Naive B cell (primary cell): ENCODE results near the gene RAET1G. TPM values are rescaled to one million over a fixed set of nuclear protein-coding genes. Genes with fewer than 3 reads are reported as not detected.
"Not testable (repeated sequence)": the region's sequence is repeated elsewhere in the genome, so short reads cannot be mapped to it uniquely, and the experiment has no call there.

Experiments
- ATAC-seq, 2 donors: fragments of 150-1000 bp; cut with Tn5 transposase; 2 replicates each; pipeline ENCODE4 v1.10.0; 2021; ENCODE audit warnings: low read depth in 2 of 2, mild to moderate bottlenecking in 2 of 2, moderate library complexity in 2 of 2
- DNase-seq: peaks from one replicate; pipeline ENCODE4 v3.0.0; 2022
- H3K27ac Mint-ChIP-seq, 6 donors: one replicate each; pipeline ENCODE4 v1.8.0; 2020 to 2022; ENCODE audit warnings: mild to moderate bottlenecking in 6 of 6, mixed read lengths in 6 of 6, moderate library complexity in 5 of 6, inconsistent platforms in 2 of 6
- H3K27me3 Mint-ChIP-seq, 3 donors: one replicate each; pipeline ENCODE4 v1.8.0; 2021 to 2022; ENCODE audit warnings: mixed read lengths in 3 of 3, mild to moderate bottlenecking in 1 of 3
- H3K36me3 Mint-ChIP-seq, 2 donors: one replicate each; pipeline ENCODE4 v1.8.0; 2020 to 2022; ENCODE audit warnings: mixed read lengths in 2 of 2, inconsistent platforms in 1 of 2, mild to moderate bottlenecking in 1 of 2
- H3K4me1 Mint-ChIP-seq, 3 donors: one replicate each; pipeline ENCODE4 v1.8.0; 2020 to 2022; ENCODE audit warnings: mixed read lengths in 3 of 3, inconsistent platforms in 1 of 3, mild to moderate bottlenecking in 1 of 3, moderate library complexity in 1 of 3
- H3K4me3 Mint-ChIP-seq, 8 donors: one replicate each; pipeline ENCODE4 v1.8.0; 2020 to 2022; ENCODE audit warnings: mild to moderate bottlenecking in 8 of 8, mixed read lengths in 8 of 8, moderate library complexity in 8 of 8, inconsistent platforms in 2 of 8
- H3K9me3 Mint-ChIP-seq, 7 donors: one replicate each; pipeline ENCODE4 v1.8.0; 2020 to 2022; ENCODE audit warnings: mixed read lengths in 7 of 7, mild to moderate bottlenecking in 5 of 7, inconsistent platforms in 2 of 7, moderate library complexity in 1 of 7
- polyA plus RNA-seq, 6 donors: library from polyadenylated mRNA; unstranded; fragments of 300-500 nt; fragmentation: Illumina TruSeq; gene quantifications; one replicate each; pipeline ENCODE4 v1.2.3, GENCODE V29; 2021; ENCODE audit warnings: low read depth in 6 of 6

The RAET1G gene
- polyA plus RNA-seq, 6 donors from 2014 or later: not detected

DNA sequence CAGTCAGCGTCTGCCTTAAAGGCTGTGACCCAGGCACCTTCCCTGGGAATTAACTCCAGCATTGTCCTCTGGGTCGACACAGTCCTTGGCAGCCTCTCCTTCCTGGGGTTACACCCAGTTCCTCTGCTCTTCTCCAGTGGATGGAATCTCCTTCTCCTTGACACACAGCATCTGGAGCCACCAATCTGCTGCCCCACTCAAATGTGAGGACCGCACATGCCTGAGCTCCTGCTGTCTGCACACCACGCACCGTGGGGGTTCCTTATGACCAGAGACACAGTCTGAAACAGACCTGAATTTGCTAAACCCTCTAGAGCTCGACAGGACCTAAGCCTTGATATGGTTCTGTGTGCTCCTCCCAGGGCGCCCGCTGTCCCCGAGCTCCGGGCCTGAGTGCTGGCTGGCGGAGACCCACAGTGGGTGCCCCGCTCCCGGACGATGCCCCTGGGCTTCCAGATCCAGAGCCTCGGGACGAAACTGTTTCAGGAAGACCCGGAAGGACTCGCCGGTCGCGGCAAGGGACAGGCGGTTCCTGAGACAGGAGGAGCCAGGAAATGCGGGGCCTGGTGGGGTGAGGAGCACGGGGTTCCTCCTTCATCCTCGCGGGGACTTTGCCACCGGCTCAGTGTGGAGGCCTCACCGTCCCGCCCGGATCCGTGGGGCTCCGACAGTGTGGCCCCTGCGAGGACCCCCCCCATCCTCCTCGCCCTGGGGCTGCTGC lies 2.5 kb upstream of the RAET1G start:
- peak overlapping the region in 3 of 8 donors; percentile 28 to 68 (median 41) for H3K4me3 Mint-ChIP-seq
- H3K4me1 Mint-ChIP-seq: peaks cover 18 to 30% (median 24%) of the 10 kb centered on the region in 3 donors
- DNase-seq (no peak), ATAC-seq (no peak)
- H3K27ac Mint-ChIP-seq: no peak overlapping the region
- peaks cover 0 to 21% (median 5%) of the 10 kb centered on the region in 7 donors for H3K9me3 Mint-ChIP-seq
- H3K36me3 Mint-ChIP-seq: peaks cover 0 to 18% of the 10 kb centered on the region in 2 donors
- peaks cover 81 to 99% (median 97%) of the 10 kb centered on the region in 3 donors for H3K27me3 Mint-ChIP-seq

- peak overlapping the region in 3 of 8 donors; percentile 23 to 72 (median 68) for H3K4me3 Mint-ChIP-seq
- H3K27me3 Mint-ChIP-seq: peaks cover 80 to 99% (median 97%) of the 10 kb centered on the region in 3 donors
- ATAC-seq (no peak), DNase-seq (no peak)
- H3K4me1 Mint-ChIP-seq: peaks cover 18 to 30% (median 24%) of the 10 kb centered on the region in 3 donors
- H3K27ac Mint-ChIP-seq: no peak overlapping the region
- peaks cover 0 to 21% (median 5%) of the 10 kb centered on the region in 7 donors for H3K9me3 Mint-ChIP-seq
- H3K36me3 Mint-ChIP-seq: peaks cover 0 to 18% of the 10 kb centered on the region in 2 donors
Observed at GRCh38 chr6:149924933-149925252, 2.0 kb upstream of the RAET1G start.

GRCh38 chr6:149924206-149924932 lies 1.4 kb upstream of the RAET1G start:
- peaks cover 77 to 99% (median 97%) of the 10 kb centered on the region in 3 donors for H3K27me3 Mint-ChIP-seq
- H3K9me3 Mint-ChIP-seq: peaks cover 0 to 21% (median 5%) of the 10 kb centered on the region in 7 donors
- no peak for ATAC-seq
- DNase-seq: no peak
- H3K4me3 Mint-ChIP-seq: peak overlapping the region in 5 of 8 donors; percentile 72 to 92 (median 88)
- no peak overlapping the region for H3K27ac Mint-ChIP-seq
- peaks cover 18 to 30% (median 24%) of the 10 kb centered on the region in 3 donors for H3K4me1 Mint-ChIP-seq
- peaks cover 0 to 18% of the 10 kb centered on the region in 2 donors for H3K36me3 Mint-ChIP-seq

GRCh38 chr6:149923327-149923986 lies 536 bp upstream of the RAET1G start:
- ATAC-seq (peak; percentile 2 to 7), DNase-seq (no peak)
- Mint-ChIP-seq H3K9me3 (peaks cover 0 to 21% (median 5%) of the 10 kb centered on the region in 7 donors), H3K27me3 (peaks cover 77 to 99% (median 97%) of the 10 kb centered on the region in 3 donors), H3K36me3 (peaks cover 0 to 18% of the 10 kb centered on the region in 2 donors), H3K4me1 (peaks cover 18 to 30% (median 24%) of the 10 kb centered on the region in 3 donors), H3K27ac (peak overlapping the region in 3 of 6 donors; percentile 28 to 74 (median 63)), H3K4me3 (peak overlapping the region; percentile 53 to 92 (median 87))

DNA sequence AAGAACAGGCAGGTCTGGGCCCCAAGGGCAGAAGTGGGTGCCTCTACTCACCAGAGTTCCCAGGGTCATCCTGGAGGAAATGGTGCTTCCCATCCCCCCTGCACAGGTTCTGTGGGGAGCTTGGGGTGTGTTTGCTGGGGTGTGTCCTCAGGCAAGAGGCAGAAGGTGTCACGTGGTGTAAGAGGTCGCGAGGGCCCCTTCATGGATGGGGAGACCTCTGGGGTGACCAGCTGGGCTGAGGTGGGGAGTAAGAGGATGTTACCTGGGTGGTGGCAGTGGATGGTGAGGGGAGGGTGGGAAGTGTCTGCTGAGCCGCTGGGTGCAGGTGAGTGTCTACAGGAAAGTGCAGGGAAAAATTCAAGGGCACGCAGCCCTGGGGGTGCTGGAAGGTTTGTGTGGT lies 830 bp downstream of the RAET1G start:
- DNase-seq, H3K27ac Mint-ChIP-seq, ATAC-seq: not testable (repeated sequence)
- peak overlapping the region in 7 of 8 donors; percentile 13 to 88 (median 78) for H3K4me3 Mint-ChIP-seq
- peaks cover 0 to 18% of the 10 kb centered on the region in 2 donors for H3K36me3 Mint-ChIP-seq
- peaks cover 0 to 12% (median 5%) of the 10 kb centered on the region in 7 donors for H3K9me3 Mint-ChIP-seq
- peaks cover 18 to 30% (median 24%) of the 10 kb centered on the region in 3 donors for H3K4me1 Mint-ChIP-seq
- peaks cover 64 to 94% (median 92%) of the 10 kb centered on the region in 3 donors for H3K27me3 Mint-ChIP-seq

- H3K27me3 Mint-ChIP-seq: peaks cover 60 to 94% (median 94%) of the 10 kb centered on the region in 3 donors
- ATAC-seq: no peak
- H3K36me3 Mint-ChIP-seq: peaks cover 0 to 15% of the 10 kb centered on the region in 2 donors
- peaks cover 0 to 12% (median 5%) of the 10 kb centered on the region in 7 donors for H3K9me3 Mint-ChIP-seq
- H3K4me3 Mint-ChIP-seq: peak overlapping the region in 3 of 8 donors; percentile 5 to 80 (median 59)
- H3K4me1 Mint-ChIP-seq: peaks cover 15 to 29% (median 22%) of the 10 kb centered on the region in 3 donors
- H3K27ac Mint-ChIP-seq: no peak overlapping the region
- no peak for DNase-seq
Observed at GRCh38 chr6:149921361-149921760, 1.6 kb downstream of the RAET1G start.

- peaks cover 0 to 11% of the 10 kb centered on the region in 2 donors for H3K36me3 Mint-ChIP-seq
- peaks cover 0 to 10% (median 4%) of the 10 kb centered on the region in 7 donors for H3K9me3 Mint-ChIP-seq
- no peak for ATAC-seq
- peaks cover 11 to 24% (median 20%) of the 10 kb centered on the region in 3 donors for H3K4me1 Mint-ChIP-seq
- H3K27me3 Mint-ChIP-seq: peaks cover 56 to 81% (median 79%) of the 10 kb centered on the region in 3 donors
- no peak for DNase-seq
- no peak overlapping the region for H3K4me3 Mint-ChIP-seq
- no peak overlapping the region for H3K27ac Mint-ChIP-seq
Observed at GRCh38 chr6:149919834-149920225, 3.1 kb downstream of the RAET1G start.

GRCh38 chr6:149919126-149919833 lies 3.6 kb downstream of the RAET1G start:
- DNase-seq, H3K9me3 Mint-ChIP-seq, ATAC-seq, H3K27ac Mint-ChIP-seq, H3K4me3 Mint-ChIP-seq: not testable (repeated sequence)
- Mint-ChIP-seq H3K4me1 (peaks cover 11 to 22% (median 20%) of the 10 kb centered on the region in 3 donors), H3K27me3 (peaks cover 56 to 79% (median 78%) of the 10 kb centered on the region in 3 donors), H3K36me3 (peaks cover 0 to 11% of the 10 kb centered on the region in 2 donors)

DNA sequence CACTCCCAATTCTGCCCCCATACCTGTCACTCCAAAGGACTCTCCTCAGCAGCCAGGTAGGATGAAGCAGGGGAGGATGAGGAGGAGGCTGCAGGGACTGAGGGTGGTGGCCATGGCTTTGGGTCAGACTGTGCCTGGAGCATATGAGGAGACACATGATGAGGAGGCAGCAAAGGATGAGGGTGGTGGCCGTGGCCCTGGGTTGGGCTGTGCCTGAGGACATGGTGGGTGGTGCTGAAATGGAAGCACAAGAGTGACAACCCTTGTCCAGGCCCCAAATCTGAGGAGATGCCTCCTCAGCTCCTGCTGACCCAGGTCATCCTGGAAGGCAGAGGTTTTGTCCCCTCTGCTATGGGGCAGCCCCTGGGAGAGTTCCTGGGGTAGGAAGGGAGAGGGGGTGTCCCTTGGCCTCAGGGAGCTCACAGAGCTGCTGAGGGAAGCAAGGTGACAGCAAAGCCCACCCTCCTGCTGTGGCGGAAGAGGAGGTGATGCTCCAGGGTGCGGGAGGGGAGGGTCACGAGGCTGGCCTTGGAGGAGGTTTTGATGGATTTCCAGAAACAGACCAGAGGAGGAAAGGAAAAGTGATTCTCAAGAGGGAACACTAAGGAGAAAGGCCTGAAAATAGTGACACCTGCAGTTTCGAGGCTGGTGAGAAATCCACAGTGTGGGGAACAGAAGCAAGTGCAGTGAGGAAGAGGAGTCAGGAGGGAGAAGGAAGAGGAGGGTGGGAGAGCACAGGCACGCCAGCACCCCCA lies 4.6 kb downstream of the RAET1G start:
- Mint-ChIP-seq H3K27me3 (peaks cover 61 to 79% (median 78%) of the 10 kb centered on the region in 3 donors), H3K4me1 (peaks cover 7 to 16% (median 13%) of the 10 kb centered on the region in 3 donors), H3K27ac (no peak overlapping the region), H3K9me3 (peaks cover 0 to 5% (median 4%) of the 10 kb centered on the region in 7 donors), H3K36me3 (peaks cover 0 to 11% of the 10 kb centered on the region in 2 donors), H3K4me3 (no peak overlapping the region)
- ATAC-seq: no peak
- no peak for DNase-seq

- H3K4me1 Mint-ChIP-seq: peaks cover under 1 to 10% (median 7%) of the 10 kb centered on the region in 3 donors
- peak in 1 of 2 donors; percentile 18 for ATAC-seq
- H3K9me3 Mint-ChIP-seq: peaks cover 0 to 4% (median 0%) of the 10 kb centered on the region in 7 donors
- H3K36me3 Mint-ChIP-seq: peaks cover 0 to 11% of the 10 kb centered on the region in 2 donors
- no peak for DNase-seq
- no peak overlapping the region for H3K27ac Mint-ChIP-seq
- no peak overlapping the region for H3K4me3 Mint-ChIP-seq
- peaks cover 61 to 79% (median 78%) of the 10 kb centered on the region in 3 donors for H3K27me3 Mint-ChIP-seq
Observed at GRCh38 chr6:149917679-149918078, 5.2 kb downstream of the RAET1G start.

DNA sequence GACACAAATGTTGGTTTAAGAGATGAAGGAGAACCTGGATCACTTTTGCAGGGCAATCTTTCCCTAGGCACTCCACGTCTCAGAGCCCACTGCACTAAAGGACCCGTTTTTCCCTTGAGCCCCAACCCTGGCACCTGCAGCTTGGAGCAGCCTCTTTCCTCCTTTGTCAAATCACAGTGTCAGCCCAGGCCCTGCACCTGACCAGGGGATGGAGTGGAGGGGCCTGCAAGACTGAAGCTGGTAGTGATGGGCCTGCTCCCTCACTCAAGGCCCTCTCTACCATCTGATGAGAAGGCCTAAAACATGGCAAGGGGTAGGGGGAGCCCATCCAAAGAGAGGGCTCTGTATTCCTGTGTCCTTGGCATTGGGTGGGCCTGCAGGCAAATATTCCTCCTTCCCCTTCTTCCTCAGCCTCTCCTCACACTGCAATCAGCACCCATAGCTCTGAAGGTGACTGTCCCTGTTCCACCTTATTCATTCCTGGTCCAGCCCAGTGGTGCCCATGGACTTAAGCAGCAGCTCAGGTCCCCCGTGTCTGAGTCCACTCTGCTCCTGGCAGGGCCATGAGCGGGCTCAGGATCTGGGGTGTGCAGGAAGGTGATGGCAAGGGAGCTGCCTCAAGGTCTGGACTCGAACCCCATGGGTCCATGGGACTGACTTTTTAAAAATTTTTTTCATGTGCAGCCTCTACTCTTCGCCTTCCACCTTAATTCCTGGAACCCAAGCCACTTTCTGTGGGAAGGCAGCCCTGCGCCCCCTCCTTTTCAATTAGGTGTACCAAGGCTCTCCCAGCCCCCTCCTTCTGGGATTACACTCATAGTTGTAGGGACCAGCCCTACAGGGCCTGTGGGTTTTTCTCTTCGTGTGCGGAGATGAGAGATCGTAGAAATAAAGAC lies 6.7 kb downstream of the RAET1G start:
- DNase-seq (no peak), ATAC-seq (no peak)
- Mint-ChIP-seq H3K27ac (no peak overlapping the region), H3K27me3 (peaks cover 53 to 72% (median 69%) of the 10 kb centered on the region in 3 donors), H3K4me3 (no peak overlapping the region), H3K36me3 (peaks cover 0 to 4% of the 10 kb centered on the region in 2 donors), H3K9me3 (peaks cover 0 to 4% (median 0%) of the 10 kb centered on the region in 7 donors), H3K4me1 (no peaks in the 10 kb centered on the region)
